ENCODE results near the gene SPEN.
"Not testable (repeated sequence)": the region's sequence is repeated elsewhere in the genome, so short reads cannot be mapped to it uniquely, and the experiment has no call there.

The SPEN gene, protein sequence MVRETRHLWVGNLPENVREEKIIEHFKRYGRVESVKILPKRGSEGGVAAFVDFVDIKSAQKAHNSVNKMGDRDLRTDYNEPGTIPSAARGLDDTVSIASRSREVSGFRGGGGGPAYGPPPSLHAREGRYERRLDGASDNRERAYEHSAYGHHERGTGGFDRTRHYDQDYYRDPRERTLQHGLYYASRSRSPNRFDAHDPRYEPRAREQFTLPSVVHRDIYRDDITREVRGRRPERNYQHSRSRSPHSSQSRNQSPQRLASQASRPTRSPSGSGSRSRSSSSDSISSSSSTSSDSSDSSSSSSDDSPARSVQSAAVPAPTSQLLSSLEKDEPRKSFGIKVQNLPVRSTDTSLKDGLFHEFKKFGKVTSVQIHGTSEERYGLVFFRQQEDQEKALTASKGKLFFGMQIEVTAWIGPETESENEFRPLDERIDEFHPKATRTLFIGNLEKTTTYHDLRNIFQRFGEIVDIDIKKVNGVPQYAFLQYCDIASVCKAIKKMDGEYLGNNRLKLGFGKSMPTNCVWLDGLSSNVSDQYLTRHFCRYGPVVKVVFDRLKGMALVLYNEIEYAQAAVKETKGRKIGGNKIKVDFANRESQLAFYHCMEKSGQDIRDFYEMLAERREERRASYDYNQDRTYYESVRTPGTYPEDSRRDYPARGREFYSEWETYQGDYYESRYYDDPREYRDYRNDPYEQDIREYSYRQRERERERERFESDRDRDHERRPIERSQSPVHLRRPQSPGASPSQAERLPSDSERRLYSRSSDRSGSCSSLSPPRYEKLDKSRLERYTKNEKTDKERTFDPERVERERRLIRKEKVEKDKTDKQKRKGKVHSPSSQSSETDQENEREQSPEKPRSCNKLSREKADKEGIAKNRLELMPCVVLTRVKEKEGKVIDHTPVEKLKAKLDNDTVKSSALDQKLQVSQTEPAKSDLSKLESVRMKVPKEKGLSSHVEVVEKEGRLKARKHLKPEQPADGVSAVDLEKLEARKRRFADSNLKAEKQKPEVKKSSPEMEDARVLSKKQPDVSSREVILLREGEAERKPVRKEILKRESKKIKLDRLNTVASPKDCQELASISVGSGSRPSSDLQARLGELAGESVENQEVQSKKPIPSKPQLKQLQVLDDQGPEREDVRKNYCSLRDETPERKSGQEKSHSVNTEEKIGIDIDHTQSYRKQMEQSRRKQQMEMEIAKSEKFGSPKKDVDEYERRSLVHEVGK (N-terminal part only)

DNA sequence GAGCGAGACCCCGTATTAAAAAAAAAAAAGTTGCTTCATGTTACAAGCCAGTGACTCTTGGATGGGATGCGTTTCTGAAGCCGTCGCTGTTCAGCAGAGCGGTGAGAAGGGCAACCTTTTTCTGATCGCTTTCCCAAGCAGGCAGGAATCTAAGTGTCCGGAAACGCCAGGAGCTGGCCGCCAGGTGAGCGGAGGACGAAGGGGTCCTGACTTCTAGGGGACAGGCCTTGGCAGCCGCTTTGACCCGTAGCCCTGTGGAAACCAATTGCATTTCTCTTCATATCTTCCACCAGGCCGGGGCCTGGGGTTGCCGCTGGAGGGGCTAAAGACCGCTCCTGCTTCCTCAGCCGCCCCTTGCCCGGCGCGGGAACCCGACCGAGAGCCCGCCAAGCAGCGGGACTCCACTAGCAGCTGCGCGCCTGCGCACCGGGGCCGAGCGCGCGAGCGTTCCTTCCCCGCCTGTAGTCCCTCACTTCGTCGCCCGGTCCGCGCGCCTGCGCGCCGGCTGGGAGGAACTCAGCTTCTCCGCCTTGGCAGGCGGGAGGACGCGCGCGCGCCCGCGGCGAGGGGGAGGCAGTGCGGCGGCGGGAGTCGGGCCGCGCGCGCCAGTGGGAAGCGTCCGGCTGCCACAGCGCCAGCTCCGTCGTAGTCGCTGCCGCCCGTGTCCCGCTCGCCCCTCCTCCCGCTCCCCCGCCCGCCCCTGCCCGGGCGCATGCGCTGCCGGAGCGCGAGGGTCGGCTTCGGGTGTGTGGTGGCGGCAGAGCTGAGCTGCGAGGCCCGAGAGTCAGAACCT lies at the start of gene SPEN:
SPEN (plus strand) TSS at position 608 of the 793 bp plus-strand sequence. CDS start 361 bp downstream, outside the sequence.
- no peak for FAIRE-seq

DNA sequence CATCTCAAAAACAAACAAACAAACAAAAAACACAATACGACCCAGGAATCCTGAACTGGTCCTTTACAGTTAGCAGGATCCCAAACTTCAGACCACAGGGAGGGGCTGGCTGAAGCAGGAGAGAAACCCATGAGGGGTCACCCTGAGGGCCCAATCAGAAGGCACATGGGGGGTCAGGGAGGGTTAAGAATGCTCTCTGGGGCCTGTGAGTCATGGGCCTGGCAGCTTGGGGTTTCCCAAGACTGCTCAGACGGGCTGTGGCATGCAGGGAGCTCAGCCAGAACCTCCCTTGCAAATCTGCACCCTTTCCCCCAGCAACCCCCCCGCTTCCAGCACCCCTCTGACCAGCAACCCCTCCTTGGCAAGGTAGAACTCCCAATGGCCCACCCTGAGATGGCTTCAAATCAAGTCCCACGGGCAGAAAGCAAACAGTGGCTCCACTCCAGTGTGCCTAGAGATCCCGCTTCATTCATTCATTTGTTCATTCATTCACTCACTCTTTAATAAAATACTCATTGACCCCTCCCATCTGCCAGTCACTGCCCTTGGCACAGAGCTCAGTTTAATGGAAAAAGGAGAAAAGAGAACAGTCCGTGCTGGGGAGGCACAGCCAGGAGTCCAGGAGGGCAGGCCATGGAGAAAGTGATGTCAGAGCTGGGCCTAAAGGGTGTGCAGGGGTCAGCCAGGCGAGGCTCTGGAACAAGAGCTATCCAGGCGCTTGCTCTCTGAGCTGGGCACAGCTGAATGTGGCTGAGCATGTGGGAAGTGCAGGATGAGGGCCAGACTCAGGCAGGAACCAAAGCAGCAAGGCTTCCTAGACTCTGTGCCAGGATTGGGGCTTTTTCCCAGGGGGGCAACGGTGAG lies 48.3 kb upstream of the SPEN start:
- FAIRE-seq: no peak

DNA sequence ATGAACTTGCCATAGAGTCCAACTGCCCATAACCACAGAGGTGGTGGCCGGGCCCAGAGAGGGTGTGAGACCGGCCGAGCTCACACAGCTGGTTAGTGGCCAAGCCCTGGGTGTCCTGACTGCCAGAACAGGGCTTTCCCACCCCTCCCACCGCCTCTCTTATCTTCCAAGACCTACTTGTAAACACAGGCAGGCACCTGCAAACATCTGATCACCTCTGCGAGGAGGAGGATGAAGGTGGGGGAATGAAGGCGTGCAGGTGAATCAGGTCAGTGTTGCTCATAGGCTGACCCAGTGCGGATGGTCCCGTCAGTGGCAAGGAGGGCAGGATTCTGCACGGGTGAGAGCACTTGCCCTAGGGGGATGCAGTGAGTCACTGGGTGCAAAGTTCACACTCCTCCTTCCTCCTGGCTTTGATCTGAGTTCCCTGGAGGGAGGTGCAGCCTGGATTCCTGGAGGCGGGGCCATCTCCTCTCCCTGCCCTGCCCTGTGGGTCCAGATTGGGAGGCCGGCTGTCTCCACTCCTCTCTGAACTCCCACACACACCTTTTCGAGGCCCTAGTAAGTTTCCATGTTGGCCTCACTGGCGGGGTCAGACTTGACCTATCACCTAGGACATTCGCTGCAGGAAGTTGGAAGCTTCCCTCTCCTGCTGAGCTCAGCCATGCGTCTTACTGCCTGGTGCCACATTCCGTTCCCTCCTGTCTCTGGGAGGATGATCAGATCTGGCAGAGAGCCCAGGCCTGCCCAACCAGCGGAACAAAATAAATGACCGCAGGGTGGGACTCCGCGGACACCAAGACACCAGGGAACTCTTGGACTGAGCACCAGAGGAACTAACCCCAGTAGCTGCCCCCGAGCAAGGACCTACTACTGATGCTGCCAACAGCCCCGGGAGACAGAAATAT lies 47.3 kb upstream of the SPEN start:
- no peak for FAIRE-seq

DNA sequence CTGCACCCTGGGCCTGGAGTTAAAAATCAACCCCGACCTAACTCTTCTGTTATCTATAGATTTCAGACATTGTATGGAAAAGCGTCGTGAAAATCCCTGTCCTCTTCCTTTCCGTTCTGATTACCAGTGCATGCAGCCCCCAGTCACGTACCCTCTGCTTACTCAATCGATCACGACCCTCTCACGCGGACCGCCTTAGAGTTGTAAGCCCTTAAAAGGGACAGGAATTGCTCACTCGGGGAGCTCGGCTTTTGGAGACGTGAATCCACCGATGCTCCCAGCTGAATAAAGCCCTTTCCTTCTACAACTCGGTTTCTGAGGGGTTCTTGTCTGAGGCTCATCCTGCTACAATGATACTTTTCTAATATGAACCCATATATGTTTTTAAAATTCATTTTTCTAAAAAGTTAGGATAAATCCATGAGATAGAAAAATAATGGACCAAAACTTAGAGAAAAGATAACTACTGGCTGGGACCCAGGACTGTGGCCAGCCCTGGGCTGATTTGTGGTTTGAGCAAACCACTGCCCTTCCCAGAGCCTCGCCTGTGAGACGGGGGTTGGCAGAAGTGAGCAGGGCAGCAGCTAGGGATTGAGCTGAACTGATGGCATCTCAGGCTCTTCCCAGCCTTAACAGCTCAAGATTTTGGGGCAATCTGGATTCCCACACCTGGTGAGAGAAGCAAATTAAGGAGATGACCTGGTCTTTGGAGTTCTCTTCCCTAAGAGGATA lies 45.1 kb upstream of the SPEN start:
- FAIRE-seq: no peak

DNA sequence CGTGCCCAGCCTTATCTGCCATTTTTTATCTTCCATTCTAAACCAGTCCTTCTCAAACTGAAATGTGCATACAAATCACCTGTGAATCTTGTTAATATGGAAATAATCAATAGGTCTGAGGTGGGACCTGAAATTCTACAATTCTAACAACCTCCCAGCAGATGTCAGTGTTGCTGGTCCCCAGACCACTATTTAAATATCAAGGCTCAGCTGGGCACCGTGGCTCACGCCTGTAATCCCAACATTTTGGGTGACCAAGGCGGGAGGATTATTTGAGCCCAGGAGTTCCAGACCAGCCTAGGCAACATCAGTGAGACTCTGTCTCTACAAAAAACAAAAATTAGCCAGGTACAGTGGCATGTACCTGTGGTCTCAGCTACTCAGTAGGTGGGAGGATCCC lies 44.1 kb upstream of the SPEN start:
- no peak for FAIRE-seq

DNA sequence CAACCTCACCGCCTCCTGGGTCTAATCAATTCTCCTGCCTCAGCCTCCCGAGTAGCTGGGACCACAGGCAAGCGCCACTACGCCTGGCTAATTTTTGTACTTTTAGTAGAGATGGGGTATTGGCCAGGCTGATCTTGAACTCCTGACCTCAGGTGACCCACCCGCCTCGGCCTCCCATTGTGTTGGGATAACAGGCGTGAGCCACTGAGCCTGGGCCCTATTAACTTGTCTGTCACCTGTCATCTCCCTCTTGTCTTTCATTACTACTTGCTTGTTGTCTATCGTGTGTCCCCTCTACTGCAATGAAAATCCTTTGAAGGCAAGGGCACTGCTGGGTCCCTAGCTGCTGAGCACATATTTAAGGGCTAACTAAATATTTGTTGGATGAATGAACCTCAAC lies 43.4 kb upstream of the SPEN start:
- FAIRE-seq: no peak

DNA sequence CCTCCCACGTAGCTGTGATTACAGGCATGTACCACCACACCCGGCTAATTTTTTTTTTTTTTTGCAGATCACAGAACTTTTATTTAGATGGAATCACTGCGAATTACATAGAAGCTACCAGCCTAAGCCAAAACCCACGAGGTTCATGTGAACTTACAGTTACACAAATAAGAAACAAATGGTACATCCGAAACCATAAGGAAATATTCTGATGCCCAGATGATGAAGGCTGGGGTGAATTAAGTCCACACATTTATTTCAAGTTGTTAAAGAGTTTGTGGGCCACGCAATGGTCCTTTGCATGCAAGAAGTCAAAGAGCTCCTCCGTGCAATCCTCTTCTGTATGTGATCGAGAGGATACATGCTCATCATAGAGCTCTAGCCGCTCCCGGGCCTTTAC lies 40.4 kb upstream of the SPEN start:
- no peak for FAIRE-seq

DNA sequence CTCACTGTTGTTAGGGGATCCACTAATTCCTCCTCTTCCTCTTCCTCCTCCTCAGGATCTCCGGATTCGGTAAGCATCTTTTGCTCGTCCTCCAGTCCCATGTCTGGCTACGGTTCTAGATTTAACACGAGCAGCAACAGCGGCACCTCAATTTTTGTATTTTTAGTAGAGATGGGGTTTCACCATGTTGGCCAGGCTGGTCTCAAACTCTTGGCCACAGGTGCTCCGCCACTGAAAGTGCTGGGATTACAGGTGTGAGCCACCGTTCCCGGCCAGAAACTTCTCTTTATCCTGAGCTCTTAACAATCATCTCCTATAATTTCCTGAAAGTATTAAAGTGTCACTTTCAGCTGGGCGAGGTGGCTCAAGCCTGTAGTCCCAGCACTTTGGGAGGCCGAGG lies 40.0 kb upstream of the SPEN start, which contains the start of gene UQCRHL:
UQCRHL (minus strand) TSS at position 101 of the 400 bp plus-strand sequence; CDS start at position 101, 0 bp downstream.
- not testable (repeated sequence) for FAIRE-seq

DNA sequence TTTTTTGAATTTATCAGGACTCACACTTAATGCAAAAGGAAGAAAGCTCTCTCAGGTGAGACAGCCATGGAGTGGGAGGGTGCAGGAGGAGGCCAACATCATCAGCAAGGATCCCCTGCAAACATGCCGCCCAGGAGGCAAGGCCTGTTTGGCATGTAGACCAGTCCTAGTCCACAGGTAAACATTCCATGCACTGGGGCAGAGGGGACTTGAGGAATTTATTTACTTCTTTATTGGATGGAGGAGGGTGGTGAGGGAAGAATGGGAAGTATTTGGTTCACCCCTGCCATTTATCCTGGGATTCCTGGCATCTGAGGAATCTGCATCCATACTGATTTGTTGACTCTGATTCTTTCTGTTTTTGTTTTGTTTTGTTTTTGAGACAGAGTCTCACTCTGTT lies 38.6 kb upstream of the SPEN start:
- FAIRE-seq: no peak

DNA sequence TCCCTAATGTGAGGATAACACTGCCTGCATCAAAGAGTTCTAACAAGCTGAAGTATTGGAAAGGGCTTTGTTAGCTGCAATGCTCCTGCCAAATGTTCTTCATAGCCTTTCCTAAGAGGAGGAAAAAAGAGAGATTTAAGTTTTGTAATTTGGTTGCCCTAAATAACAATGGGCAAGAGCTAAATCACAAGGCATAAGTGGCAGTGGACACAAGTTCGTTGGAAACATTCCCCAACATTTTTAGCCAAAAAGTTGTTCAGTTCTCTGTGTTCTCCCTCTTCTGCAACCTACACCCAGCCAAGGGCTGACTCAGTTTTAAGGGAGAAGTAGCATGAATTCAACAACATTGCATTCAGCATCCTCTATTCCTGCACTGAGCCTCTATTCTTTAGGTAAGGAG lies 37.4 kb upstream of the SPEN start:
- no peak for FAIRE-seq

DNA sequence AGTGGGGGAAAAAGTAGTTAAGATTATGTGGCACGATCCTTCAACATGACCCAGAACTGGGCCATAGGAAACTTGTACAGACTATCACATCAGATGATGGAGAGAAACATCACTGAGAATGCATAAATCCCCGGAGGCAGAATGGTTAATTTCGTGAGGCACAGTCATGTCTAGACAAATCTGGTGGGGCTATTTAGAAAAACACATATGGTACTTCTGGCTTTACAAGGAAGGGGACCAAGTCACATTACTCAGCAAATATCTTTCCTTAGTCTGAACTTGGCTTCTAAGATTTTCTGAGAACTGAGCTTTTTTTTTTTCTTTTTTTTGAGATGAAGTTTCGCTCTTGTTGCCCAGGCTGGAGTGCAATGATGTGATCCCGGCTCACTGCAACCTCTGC lies 30.8 kb upstream of the SPEN start:
- FAIRE-seq: no peak

DNA sequence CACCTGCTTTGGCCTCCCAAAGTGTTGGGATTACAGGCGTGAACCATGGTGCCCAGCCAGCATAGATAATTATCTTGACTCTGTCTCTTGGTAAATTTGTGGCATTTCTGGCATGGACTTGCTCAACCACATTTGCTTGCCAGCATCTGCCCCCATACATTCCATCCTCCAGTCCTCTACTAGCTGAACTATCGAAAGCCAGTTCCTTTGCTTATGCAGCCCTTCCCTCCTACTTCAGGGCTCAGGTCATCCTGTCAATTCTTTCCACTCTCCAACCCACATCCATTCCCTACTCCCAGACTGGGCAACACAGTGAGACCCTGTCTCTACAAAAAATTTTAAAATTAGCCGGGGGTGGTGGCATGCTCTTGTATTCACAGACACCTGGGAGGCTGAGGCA lies 27.0 kb upstream of the SPEN start:
- FAIRE-seq: no peak

DNA sequence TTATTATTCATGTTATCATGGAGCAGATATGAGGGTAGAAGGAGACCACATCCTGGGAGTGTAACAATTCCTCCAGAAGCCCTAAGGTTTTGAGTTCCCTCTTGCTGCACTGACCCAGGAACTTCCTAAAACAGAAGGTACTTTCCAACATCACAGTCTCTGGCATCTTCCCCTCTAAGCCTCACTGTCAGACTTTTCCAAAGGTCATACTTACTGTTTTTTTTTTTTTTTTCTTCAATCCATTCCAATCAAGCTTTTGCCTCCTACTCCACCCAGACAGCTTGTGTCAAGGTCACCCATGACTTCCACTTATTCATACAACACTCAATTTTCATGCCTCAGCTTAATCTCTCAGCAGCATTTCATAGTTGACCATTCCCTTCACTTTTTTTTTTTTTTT lies 21.7 kb upstream of the SPEN start:
- no peak for FAIRE-seq

DNA sequence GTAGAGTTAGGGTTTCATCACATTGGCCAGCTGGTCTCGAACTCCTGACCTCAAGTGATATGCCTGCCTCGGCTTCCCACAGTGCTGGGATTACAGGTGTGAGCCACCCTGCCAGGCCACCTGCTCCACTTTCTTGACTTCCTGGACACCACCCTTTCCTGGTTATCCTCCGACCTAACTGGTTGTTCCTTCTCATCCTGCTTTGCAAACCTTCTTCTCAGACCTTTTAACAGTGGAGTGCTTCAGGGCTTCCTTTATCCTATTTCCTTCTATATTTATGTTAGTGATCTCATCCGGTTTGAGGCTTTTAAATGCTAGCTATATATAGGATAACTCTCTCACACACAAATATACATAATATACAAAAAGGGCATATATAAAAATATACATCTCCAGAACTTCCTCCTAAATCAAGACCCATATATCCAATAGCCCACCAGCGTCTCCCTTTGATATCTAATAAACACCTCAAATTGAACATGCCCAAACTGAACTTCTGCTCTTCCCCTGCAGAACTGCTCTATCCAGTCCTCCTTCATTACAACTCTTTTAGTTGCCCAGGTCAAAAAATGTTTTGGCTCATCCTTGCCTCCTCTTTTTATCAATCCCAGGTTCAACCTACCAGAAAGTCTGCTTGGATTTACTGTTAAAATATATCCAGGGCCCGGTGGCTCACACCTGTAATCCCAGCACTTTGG lies 20.5 kb upstream of the SPEN start:
- FAIRE-seq: no peak

DNA sequence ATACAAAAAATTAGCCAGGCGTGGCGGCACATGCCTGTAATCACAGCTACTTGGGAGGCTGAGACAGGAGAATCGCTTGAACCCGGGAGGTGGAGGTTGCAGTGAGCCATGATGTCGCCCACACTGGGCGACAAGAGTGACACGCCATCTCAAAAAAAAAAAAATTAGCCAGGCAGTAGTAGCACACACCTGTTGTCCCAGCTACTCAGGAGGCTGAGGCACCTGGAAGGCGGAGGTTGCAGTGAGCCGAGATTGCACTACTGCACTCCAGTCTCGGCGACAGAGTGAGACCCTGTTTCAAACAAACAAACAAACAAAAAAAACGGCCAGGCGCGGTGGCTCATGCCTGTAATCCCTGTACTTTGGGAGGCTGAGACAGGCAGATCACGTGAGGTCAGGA lies 19.9 kb upstream of the SPEN start:
- FAIRE-seq: not testable (repeated sequence)

DNA sequence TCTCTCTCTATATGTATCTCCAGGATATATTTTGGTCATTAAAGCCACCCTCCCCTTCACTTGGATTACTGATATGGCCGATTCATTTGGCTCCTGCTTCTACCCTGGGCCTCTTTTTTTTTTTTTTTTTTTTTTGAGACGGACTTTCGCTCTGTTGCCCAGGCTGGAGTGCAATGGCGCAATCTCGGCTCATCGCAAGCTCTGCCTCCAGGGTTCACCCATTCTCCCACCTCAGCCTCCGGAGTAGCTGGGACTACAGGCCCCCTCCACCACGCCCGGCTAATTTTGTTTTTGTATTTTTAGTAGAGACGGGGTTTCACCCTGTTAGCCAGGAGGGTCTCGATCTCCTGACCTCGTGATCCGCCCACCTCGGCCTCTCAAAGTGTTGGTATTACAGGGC lies 18.6 kb upstream of the SPEN start:
- FAIRE-seq: not testable (repeated sequence)

DNA sequence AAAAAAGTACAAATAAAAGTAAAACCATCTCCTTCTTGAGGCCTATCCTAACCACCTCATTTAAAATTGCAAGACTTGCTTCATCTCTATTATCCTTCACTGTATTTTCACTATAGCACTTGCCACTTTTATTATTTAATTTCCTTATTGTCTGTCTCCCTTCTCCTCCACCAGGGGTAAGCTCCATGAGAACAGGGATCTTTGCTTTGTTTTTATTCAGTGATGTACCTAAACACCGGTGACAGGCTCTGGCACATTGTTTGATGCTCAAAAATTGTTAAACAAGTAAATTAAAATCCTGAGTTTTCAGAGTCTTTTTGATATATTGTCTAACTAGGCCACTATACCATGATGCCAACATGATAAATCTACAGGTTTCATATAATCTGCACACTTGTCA lies 17.2 kb upstream of the SPEN start:
- FAIRE-seq: no peak

DNA sequence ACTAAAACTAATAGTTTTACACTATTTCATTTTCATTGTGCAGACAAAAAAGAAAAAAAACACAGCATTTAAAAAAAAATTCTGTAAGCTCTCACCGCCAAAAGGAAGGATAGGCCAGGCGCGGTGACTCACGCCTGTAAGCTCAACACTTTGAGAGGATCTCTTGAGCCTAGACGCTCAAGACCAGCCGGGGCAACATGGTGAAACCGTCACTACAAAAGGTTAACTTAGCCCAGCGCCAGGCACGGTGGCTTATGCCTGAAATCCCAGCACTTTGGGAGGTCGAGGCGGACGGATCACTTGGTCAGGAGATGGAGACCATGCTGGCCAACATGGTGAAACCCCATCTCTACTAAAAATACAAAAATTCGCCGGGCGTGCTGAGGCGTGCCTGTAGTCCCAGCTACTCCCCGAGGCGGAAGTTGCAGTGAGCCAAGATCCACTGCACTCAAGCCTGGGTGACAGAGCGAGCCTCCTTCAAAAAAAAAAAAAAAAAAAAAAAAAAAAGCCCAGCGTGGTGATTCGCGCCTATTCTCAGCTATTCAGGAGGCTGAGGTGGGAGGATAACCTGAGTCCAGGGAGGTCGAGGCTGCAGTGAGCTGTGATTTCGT lies 14.3 kb upstream of the SPEN start:
- FAIRE-seq: no peak
